LNCaP clone FGC (cell line): ENCODE results near the gene LGALS9.

Experiments
- DNase-seq: peaks from one replicate; pipeline ENCODE4 v3.0.0-alpha.2; 2011; ENCODE audit warnings: low read depth
- H3K4me3 ChIP-seq: 2 replicates; pipeline ENCODE4 v1.5.1; 2011; ENCODE audit warnings: mild to moderate bottlenecking, low read depth, low read length, control low read depth
- CTCF ChIP-seq: IDR thresholded peaks from 2 replicates; pipeline ENCODE4 v1.5.1; 2012; ENCODE audit warnings: mild to moderate bottlenecking; ENCODE audit not compliant: control insufficient read depth, insufficient read depth; ENCODE audit errors: extremely low read depth

LGALS9 gene

GRCh38 chr17:27590864-27591263, 40.1 kb upstream of the LGALS9 start:
- no peak overlapping the region for H3K4me3 ChIP-seq
- DNase-seq = no peak
- no peak for TF ChIP-seq CTCF

- no peak overlapping the region for H3K4me3 ChIP-seq
- no peak for TF ChIP-seq CTCF
- DNase-seq = no peak
These were observed 39.0 kb upstream of the LGALS9 start for GRCh38 chr17:27591986-27592385.

GRCh38 chr17:27593232-27593856, 37.6 kb upstream of the LGALS9 start:
- no peak for DNase-seq
- no peak for TF ChIP-seq CTCF
- H3K4me3 ChIP-seq = no peak overlapping the region

- DNase-seq = no peak
- TF ChIP-seq CTCF = no peak
- H3K4me3 ChIP-seq = no peak overlapping the region
These were observed 37.1 kb upstream of the LGALS9 start for GRCh38 chr17:27593857-27594255.

- TF ChIP-seq CTCF = no peak
- DNase-seq = no peak
- H3K4me3 ChIP-seq = no peak overlapping the region
These were observed 35.8 kb upstream of the LGALS9 start for GRCh38 chr17:27595208-27595607.

- H3K4me3 ChIP-seq = no peak overlapping the region
- no peak for DNase-seq
- TF ChIP-seq CTCF = no peak
These were observed 34.9 kb upstream of the LGALS9 start for GRCh38 chr17:27596096-27596495.

GRCh38 chr17:27596566-27597187, 34.3 kb upstream of the LGALS9 start:
- H3K4me3 ChIP-seq = no peak overlapping the region
- TF ChIP-seq CTCF = no peak
- no peak for DNase-seq
